ENCODE data around the gene AFF3. TPM values are rescaled to one million over a fixed set of nuclear protein-coding genes. Genes with fewer than 3 reads are reported as not detected.
"Not testable (repeated sequence)": the region's sequence is repeated elsewhere in the genome, so short reads cannot be mapped to it uniquely, and the experiment has no call there.

Gene AFF3
- total RNA-seq, 4 donors from 2014 or later = 9.0 to 20.2 (median 14.5) TPM

- in situ Hi-C loops (cut with MboI; ENCODE audit: low pct_ligation_motif_present in 1 of 4, low pct_unique_long_range_greater_than_20kb in 1 of 4, low sequenced_read_pairs in 3 of 4) = no loop called here
- H3K27me3 ChIP-seq = peaks cover 22% of the 10 kb centered on the region
Observed at GRCh38 chr2:100109986-100110613, 32.3 kb downstream of the AFF3 start.

DNA sequence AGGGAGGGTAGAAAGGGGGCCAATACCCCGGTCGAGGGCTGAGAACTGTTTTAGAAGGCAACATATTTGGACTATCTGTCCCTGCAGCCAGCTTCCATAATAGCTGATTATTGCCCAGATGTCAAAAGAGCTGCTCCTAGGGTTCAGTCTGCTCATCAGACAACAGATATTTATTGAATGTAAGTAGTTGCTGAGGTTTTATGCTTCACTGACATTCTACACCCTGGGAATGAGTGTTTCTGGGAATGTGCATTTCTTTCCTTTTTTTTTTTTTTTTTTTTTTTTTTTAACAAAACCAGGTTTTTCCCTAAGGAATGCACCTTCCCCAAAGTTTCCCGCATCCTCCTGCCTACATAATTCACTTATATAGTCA, 33.8 kb downstream of the AFF3 start:
- DNase-seq; in situ Hi-C loops (cut with MboI; ENCODE audit: low pct_ligation_motif_present in 1 of 4, low pct_unique_long_range_greater_than_20kb in 1 of 4, low sequenced_read_pairs in 3 of 4): not testable (repeated sequence)
- intact Hi-C loops (cut with DNase I; ENCODE audit: low total_unique reads) = loop anchor here (5.0 kb wide), 1 partner anchor 551 kb away; no protein-coding TSS in a partner anchor

More at GRCh38 chr2:100109986-100110613, 32.3 kb downstream of the AFF3 start:
- Histone ChIP-seq H3K4me1 (peaks cover 0 to 22% (median 11%) of the 10 kb centered on the region in 4 donors), H3K36me3 (no peaks in the 10 kb centered on the region), H3K27ac (no peak overlapping the region), H3K9me3 (no peaks in the 10 kb centered on the region), H3K4me3 (no peak overlapping the region)
- WGBS, 2 donors (ENCODE audit: low coverage in 1 of 2) = 72 to 74% methylated on average over 3 to 6 of the region's 6 CpGs
- TF ChIP-seq POLR2A (IDR thresholded peaks at IDR 0.05) (no peak), POLR2AphosphoS5 (IDR thresholded peaks at IDR 0.05) (peak in 1 of 3 donors; percentile 35)
- no peak for DNase-seq
- intact Hi-C loops (cut with DNase I; ENCODE audit: low total_unique reads) = loop anchor here (5.0 kb wide), 1 partner anchor 553 kb away; no protein-coding TSS in a partner anchor

GRCh38 chr2:100107906-100108647, 34.3 kb downstream of the AFF3 start:
- no peak for DNase-seq
- no peaks in the 10 kb centered on the region for H3K36me3 ChIP-seq
- no peak overlapping the region for H3K4me3 ChIP-seq
- H3K27me3 ChIP-seq = peaks cover 25% of the 10 kb centered on the region
- in situ Hi-C loops (cut with MboI; ENCODE audit: low pct_ligation_motif_present in 1 of 4, low pct_unique_long_range_greater_than_20kb in 1 of 4, low sequenced_read_pairs in 3 of 4) = no loop called here
- no peak for TF ChIP-seq POLR2A (IDR thresholded peaks at IDR 0.05)
- no peak for TF ChIP-seq EP300 (IDR thresholded peaks at IDR 0.05; ENCODE audit: low read depth)
- TF ChIP-seq POLR2AphosphoS5 (IDR thresholded peaks at IDR 0.05) = no peak
- intact Hi-C loops (cut with DNase I; ENCODE audit: low total_unique reads) = loop anchor here (5.0 kb wide), 1 partner anchor 551 kb away; no protein-coding TSS in a partner anchor
- peak overlapping the region in 3 of 4 donors; percentile 61 to 68 (median 62) for H3K27ac ChIP-seq
- H3K9me3 ChIP-seq = no peaks in the 10 kb centered on the region
- H3K4me1 ChIP-seq = peaks cover 0 to 23% (median 11%) of the 10 kb centered on the region in 4 donors
- 72 to 85% methylated on average over 4 to 6 of the region's 6 CpGs for WGBS, 2 donors (ENCODE audit: low coverage in 1 of 2)

More for the DNA sequence above, 33.8 kb downstream of the AFF3 start:
- not testable (repeated sequence) for H3K36me3 ChIP-seq, H3K27ac ChIP-seq, H3K9me3 ChIP-seq, H3K4me3 ChIP-seq
- Histone ChIP-seq H3K4me1 (peaks cover 0 to 23% (median 11%) of the 10 kb centered on the region in 4 donors), H3K27me3 (peaks cover 25% of the 10 kb centered on the region)
- 89% methylated on average over 3 of the region's 3 CpGs; no CpG with 5 or more reads in 1 of the 2 donors for WGBS, 2 donors (ENCODE audit: low coverage in 1 of 2)

DNA sequence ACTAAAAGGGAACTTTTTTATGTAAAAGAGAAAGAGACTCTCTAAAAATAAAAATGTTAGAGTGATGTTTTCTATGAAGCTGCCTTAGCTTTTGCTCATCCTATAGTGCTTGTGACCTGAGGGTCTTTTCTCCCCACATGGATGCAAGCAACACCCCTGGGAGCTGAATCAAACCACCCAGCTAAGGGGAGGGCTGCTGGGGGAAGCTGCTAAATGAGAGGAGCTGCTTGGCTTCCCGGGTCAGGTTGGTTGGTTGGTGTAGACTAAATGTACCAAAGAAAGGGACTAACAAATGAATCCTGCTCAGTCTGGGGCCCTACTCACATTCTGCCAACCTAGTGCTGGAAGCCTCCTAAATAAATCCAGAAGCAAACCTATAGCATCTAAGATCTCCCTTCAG, 35.0 kb downstream of the AFF3 start:
- Histone ChIP-seq H3K27ac (peak overlapping the region in 3 of 4 donors; percentile 61 to 68 (median 62)), H3K4me3 (no peak overlapping the region), H3K36me3 (no peaks in the 10 kb centered on the region), H3K27me3 (peaks cover 25% of the 10 kb centered on the region), H3K9me3 (no peaks in the 10 kb centered on the region), H3K4me1 (peaks cover 0 to 23% (median 11%) of the 10 kb centered on the region in 4 donors)
- no peak for DNase-seq
- 54% methylated on average over 1 of the region's 1 CpG; no CpG with 5 or more reads in 1 of the 2 donors for WGBS, 2 donors (ENCODE audit: low coverage in 1 of 2)
- intact Hi-C loops (cut with DNase I; ENCODE audit: low total_unique reads) = loop anchor here (5.0 kb wide), 1 partner anchor 550 kb away; no protein-coding TSS in a partner anchor
- in situ Hi-C loops (cut with MboI; ENCODE audit: low pct_ligation_motif_present in 1 of 4, low pct_unique_long_range_greater_than_20kb in 1 of 4, low sequenced_read_pairs in 3 of 4) = no loop called here
- TF ChIP-seq POLR2AphosphoS5 (IDR thresholded peaks at IDR 0.05) (no peak), EP300 (IDR thresholded peaks at IDR 0.05; ENCODE audit: low read depth) (no peak), POLR2A (IDR thresholded peaks at IDR 0.05) (no peak)
- TF ChIP-seq, protein P1, sequence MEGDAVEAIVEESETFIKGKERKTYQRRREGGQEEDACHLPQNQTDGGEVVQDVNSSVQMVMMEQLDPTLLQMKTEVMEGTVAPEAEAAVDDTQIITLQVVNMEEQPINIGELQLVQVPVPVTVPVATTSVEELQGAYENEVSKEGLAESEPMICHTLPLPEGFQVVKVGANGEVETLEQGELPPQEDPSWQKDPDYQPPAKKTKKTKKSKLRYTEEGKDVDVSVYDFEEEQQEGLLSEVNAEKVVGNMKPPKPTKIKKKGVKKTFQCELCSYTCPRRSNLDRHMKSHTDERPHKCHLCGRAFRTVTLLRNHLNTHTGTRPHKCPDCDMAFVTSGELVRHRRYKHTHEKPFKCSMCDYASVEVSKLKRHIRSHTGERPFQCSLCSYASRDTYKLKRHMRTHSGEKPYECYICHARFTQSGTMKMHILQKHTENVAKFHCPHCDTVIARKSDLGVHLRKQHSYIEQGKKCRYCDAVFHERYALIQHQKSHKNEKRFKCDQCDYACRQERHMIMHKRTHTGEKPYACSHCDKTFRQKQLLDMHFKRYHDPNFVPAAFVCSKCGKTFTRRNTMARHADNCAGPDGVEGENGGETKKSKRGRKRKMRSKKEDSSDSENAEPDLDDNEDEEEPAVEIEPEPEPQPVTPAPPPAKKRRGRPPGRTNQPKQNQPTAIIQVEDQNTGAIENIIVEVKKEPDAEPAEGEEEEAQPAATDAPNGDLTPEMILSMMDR (IDR thresholded peaks at IDR 0.05) = no peak

DNA sequence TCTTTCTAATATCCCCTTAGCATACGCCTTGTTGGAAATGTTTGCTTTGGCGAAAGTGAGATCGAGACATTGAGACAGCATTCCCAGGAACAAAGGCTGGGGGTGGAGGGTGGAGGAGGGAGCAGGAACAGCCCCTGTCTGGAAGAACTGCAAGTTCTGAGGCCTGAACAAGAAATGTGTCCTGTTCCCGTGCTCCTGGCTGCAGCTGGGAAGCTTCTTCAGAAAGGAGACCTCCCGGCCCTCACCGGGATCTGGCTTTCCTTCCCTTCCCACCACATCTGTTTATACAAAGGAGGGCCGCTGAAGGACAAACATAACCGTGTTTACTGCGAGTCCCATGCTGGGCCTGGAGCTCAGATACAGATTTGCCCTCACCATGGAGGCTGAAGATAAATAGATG, 35.9 kb downstream of the AFF3 start:
- Histone ChIP-seq H3K9me3 (no peaks in the 10 kb centered on the region), H3K4me1 (peaks cover 0 to 23% (median 11%) of the 10 kb centered on the region in 4 donors), H3K27me3 (peaks cover 25% of the 10 kb centered on the region), H3K36me3 (no peaks in the 10 kb centered on the region), H3K4me3 (no peak overlapping the region), H3K27ac (peak overlapping the region; percentile 62 to 76 (median 72))
- DNase-seq = peak; percentile 31
- 61 to 63% methylated on average over 4 to 9 of the region's 9 CpGs for WGBS, 2 donors (ENCODE audit: low coverage in 1 of 2)
- in situ Hi-C loops (cut with MboI; ENCODE audit: low pct_ligation_motif_present in 1 of 4, low pct_unique_long_range_greater_than_20kb in 1 of 4, low sequenced_read_pairs in 3 of 4) = no loop called here
- TF ChIP-seq, protein P1 (IDR thresholded peaks at IDR 0.05) = no peak
- TF ChIP-seq POLR2A (IDR thresholded peaks at IDR 0.05) (no peak), POLR2AphosphoS5 (IDR thresholded peaks at IDR 0.05) (peak; percentile 30 to 59 (median 50)), EP300 (IDR thresholded peaks at IDR 0.05; ENCODE audit: low read depth) (peak; percentile 45)
- intact Hi-C loops (cut with DNase I; ENCODE audit: low total_unique reads) = loop anchor here (5.0 kb wide), 1 partner anchor 549 kb away; no protein-coding TSS in a partner anchor
